Fibroblast of lung (primary cell): Measurements from ENCODE around the gene EIF2D.

Experiments used
- CTCF ChIP-seq, 2 donors: IDR thresholded peaks in 1 of 2; conservative IDR thresholded peaks in 1 of 2; 1 replicate in 1 of 2; 2 replicates in 1 of 2; pipeline ENCODE4 v1.5.1; 2011 to 2012; ENCODE audit warnings: low read length in 2 of 2, control low read depth in 1 of 2, inconsistent platforms in 1 of 2, low read depth in 1 of 2, mild to moderate bottlenecking in 1 of 2
- EZH2 ChIP-seq: IDR thresholded peaks from 2 replicates; pipeline ENCODE4 v1.5.1; 2012; ENCODE audit warnings: low read length, control low read depth, mild to moderate bottlenecking; ENCODE audit errors: missing control alignments

DNA sequence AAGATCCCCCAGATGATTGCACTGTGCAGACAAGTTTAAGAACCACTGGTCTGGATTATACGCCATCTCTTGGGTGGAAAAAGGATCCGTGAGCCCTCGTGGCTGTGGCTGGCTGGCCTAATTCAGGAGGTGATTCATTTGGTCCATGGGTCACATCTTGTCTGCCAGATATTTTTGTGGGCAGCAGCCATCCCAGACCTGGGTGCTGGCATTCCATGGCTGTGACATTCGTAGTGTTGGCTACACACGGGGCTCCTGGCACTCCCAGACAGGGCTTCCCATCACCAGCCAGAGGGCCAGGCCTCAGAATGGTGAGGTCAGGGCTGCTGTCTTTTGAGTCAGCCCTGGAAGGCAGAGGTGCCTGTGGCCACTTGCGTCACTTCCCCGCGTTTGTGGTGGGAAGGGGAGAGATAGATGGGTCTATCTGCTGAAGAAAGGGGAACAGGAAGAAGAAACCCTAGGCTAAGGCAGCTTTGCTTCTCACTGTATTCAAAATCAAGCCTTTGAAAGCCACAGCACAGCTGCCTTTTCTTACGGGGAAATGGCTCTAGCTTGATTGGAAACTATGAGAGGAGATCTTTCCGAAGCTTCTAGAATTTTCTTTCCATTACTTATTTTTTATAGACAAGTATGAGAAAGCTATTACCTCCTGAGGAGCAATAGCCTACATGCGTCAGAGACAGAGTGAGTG, 32.4 kb downstream of the EIF2D start:
- TF ChIP-seq CTCF (conservative IDR thresholded peaks at IDR 0.05 in 1 of 2, IDR thresholded peaks at IDR 0.05 in 1 of 2; ENCODE audit: low read depth in 1 of 2, low read length in 2 of 2) (no peak), EZH2 (no peak)
